Skeletal muscle cell (primary cell): ENCODE measurements around the gene CSTA.

Source experiments
- DNase-seq: peaks from one replicate; pipeline ENCODE4 v3.0.0-alpha.2; 2010; ENCODE audit warnings: low read depth
- H3K4me3 ChIP-seq: 2 replicates; pipeline ENCODE4 v1.5.1; 2011; ENCODE audit warnings: low read depth, mild to moderate bottlenecking, control low read depth, low read length, moderate library complexity

The CSTA gene, protein sequence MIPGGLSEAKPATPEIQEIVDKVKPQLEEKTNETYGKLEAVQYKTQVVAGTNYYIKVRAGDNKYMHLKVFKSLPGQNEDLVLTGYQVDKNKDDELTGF

DNA sequence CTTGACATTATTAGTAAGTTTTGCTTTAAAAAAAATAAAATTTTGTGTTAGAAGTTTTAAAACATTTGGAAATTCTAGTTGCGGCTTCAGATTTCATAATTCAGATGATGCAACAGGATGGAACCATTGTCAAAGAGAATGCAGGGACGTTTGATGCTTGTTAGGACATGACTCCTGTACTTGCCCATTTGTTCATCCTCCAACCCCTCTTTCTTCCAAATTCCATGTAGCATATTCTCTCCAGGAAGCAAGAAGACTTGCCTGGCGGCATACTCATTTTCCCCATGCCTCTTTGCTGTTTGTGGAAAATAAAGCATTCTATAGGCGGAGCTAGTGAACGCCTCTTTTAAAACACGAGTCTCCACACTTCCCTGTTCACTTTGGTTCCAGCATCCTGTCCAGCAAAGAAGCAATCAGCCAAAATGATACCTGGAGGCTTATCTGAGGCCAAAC, at the start of gene CSTA:
CSTA (plus strand) TSS at position 378 of the 453 bp plus-strand sequence; CDS start at position 423, 45 bp downstream.
- H3K4me3 ChIP-seq, result no peak within 1 kb of the TSS
- DNase-seq, result no peak

DNA sequence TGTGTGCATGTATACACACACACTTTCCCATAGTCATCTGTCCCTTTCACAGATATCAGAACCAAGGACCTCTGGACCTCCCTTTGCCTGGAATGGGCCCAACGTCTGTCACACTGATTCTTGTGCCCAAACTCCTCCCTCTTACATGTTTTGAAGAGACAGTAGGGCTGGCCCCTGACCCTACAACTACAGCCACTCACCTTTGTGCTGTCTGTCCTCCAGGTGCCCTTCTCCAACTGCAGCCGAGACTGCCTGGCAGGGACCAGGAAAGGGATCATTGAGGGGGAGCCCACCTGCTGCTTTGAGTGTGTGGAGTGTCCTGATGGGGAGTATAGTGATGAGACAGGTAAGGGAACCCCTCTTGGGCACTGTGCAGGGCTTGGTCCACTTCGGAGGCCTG, 43.2 kb upstream of the CSTA start:
- no peak for DNase-seq
- no peak overlapping the region for H3K4me3 ChIP-seq

DNA sequence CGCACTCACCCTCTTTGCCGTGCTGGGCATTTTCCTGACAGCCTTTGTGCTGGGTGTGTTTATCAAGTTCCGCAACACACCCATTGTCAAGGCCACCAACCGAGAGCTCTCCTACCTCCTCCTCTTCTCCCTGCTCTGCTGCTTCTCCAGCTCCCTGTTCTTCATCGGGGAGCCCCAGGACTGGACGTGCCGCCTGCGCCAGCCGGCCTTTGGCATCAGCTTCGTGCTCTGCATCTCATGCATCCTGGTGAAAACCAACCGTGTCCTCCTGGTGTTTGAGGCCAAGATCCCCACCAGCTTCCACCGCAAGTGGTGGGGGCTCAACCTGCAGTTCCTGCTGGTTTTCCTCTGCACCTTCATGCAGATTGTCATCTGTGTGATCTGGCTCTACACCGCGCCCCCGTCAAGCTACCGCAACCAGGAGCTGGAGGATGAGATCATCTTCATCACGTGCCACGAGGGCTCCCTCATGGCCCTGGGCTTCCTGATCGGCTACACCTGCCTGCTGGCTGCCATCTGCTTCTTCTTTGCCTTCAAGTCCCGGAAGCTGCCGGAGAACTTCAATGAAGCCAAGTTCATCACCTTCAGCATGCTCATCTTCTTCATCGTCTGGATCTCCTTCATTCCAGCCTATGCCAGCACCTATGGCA, 41.1 kb upstream of the CSTA start:
- DNase-seq, result no peak
- H3K4me3 ChIP-seq, result no peak overlapping the region

DNA sequence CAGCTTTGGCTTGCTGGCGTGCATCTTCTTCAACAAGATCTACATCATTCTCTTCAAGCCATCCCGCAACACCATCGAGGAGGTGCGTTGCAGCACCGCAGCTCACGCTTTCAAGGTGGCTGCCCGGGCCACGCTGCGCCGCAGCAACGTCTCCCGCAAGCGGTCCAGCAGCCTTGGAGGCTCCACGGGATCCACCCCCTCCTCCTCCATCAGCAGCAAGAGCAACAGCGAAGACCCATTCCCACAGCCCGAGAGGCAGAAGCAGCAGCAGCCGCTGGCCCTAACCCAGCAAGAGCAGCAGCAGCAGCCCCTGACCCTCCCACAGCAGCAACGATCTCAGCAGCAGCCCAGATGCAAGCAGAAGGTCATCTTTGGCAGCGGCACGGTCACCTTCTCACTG, 40.6 kb upstream of the CSTA start:
- no peak overlapping the region for H3K4me3 ChIP-seq
- DNase-seq, result no peak

DNA sequence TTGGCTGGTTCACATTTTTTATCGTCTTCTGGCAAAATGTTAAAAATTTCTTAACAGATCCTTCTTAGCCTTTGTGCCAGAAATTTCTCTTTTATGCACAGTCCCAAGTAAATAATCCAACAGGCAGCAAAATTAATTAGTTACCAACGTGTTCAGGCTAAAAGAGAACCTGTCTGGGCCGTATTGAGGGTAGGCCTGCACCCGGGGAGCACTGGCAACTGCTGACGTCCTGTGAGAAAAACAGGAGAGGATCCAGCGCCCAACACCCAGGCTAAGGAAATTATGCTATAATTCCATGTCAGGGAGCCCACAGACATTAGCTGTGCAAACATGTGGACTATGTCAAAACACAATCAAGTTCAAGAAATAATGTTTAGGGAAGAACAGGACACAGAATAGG, 30.7 kb upstream of the CSTA start:
- H3K4me3 ChIP-seq, result no peak overlapping the region
- DNase-seq, result no peak

DNA sequence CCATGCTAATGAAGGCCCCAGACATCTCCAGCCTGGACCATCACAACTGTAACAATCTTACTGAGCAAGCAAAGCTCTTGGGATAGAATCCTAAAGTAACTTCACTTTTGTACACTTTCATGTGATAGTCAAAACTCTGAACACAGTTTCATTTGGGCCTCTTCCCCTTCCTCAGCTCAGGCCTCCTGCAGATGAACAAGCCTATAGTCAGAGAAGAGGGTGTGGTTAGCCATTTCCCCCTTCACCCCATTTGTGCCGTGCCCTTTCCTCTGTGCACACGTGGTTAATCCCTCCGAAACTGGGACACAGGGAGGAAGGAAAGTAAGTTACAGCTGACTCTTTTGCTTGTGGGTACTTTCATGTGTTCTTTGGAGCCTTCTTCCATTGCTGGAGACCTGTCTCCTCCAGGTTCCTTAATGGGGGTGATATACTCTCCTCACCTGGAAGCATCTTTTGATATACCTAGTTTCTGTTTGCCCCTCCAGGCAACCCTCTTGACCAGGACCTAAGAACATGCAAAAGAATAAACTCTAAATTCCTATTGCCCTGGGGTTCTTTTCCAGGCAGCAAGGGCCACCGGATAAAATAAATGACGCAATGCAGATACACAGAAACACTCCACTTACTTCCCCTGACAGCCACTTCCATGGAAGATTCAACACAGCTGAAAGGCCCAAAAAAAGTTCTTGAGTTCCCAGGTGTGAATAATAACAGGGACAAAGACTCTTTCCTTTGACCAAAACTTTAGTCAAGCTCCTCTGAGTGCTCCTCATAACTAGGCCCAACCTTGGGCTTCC, 29.6 kb upstream of the CSTA start:
- no peak for DNase-seq
- H3K4me3 ChIP-seq, result no peak overlapping the region

DNA sequence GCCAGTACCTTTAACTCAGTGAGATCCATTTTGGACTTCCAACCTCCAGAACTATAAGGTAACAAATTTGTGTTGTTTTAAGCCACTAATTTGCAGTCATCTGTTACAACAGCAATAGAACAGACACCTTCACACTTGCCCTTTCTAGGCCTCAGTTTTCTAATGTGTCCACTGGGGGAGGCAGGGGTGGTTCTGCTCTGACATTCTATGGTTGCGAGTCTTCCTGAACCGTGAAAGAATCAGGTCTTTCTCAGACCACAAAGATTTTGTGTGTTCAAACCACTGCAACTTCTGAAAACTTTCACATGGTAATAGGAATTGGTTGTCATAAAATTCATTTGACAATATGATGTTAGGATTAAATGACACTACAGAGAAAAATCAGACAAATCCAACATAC, 26.8 kb upstream of the CSTA start:
- no peak for DNase-seq
- H3K4me3 ChIP-seq, result no peak overlapping the region

DNA sequence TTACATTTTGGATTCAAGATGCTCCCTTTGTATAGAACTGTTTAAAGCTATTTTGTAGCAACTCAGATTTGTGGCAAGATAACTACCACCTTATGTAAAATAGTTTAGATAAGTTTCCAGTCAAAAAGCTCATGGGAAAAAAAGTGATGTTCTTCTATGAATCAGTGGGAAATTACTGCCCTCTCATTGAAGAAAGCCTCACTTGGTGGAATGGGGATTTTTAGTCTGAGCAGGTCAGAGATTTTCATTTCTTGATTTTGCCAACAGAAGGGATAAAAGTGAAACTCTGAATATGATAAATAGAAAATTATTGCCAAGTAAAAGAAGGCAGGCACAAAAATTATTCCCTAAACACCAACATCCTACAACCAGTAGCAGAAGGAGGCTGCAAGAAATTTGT, 25.8 kb upstream of the CSTA start:
- no peak overlapping the region for H3K4me3 ChIP-seq
- DNase-seq, result no peak

DNA sequence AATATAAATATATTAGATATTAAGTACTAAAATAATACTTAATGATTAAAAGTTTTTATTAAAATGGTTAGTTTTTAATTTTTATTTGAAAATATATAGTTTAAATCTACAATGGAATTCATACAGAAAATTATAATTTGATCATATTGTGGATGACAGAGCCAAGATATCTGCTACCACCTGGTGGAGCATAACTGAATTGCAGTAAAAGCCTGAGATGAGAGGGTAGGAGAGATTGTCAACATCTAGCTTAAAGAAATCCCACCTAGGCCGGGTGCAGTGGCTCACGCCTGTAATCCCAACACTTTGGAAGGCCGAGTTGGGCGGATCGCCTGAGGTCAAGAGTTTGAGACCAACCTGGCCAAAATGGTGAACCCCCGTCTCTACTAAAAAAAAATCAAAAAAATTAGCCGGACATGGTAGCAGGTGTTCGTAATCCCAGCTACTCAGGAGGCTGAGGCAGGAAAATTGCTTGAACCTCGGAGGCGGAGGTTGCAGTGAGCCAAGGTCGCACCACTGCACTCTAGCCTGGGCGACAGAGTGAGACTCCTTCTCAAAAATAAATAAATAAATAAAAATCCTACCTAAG, 25.1 kb upstream of the CSTA start:
- H3K4me3 ChIP-seq, result no peak overlapping the region
- DNase-seq, result no peak

DNA sequence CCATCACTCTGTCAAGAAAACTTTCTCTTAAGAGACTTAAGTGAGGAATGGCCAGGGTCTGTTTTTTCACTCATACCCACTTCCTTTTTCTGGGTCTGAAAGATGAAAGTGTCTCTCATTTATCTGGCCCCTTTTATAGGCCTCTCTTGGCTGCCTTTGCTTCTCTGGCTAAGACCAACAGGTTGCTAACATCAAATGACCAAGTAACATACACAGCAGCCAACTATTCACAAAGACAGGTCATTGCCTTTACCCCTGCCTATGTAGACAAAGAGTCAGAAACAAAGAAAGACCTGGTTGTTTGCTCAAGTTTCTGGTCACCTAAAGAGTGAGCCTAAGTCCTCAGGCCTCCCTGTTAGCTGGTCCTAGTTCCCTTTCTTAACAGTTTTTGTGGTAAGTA, 24.0 kb upstream of the CSTA start:
- no peak for DNase-seq
- H3K4me3 ChIP-seq, result no peak overlapping the region

DNA sequence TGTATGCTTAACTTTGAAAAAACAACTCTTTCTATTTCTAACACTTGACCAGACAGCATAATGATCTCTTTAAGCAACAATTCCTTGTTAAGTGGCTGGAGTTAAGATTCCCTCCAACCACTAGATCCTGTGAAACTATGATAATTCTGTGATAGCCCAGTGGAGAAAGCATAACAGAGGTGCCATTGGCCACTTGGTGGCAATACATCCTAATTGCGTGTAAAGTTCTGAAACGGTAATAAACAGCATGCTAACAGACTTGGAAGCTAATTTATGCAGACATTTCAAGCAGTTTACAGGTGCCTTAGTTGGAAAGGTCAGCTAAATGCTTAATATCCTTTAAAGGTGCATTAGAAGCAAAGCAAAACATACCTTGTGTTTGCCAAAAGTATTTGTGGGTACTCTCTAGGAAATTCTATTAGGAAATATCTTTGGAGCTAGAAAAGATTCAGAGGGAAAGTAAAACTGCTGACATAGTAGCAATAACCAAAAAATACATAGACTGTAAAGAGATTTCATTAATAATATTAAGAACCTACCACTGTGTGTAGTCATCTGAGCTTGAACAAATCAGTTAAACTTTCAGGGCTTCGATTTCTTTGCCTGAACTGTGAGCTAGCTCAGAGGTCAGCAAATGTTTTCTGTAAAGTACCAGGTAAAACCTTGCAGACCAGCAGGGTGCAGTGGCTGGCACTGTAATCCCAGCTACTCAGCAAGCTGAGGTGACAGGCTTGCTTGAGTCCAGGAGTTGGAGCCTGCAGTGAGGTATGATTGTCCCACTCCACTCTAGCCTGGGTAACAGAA, 19.0 kb upstream of the CSTA start:
- DNase-seq, result no peak
- H3K4me3 ChIP-seq, result no peak overlapping the region

DNA sequence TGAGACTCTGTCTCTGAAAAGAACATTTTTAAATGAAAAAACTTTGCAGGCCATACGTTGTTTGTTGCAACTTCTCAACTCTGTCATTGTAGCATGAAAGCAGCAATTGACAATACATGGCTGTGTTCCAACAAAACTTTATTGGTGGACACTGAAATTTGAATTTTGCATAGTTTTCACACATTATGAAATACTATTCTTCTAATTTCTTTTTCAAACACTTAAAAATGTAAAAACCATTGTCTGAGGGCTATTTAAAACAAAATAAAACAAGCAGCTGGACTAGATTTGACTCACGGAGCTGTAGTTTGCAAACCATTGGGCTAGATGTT, 18.5 kb upstream of the CSTA start:
- H3K4me3 ChIP-seq, result no peak overlapping the region
- no peak for DNase-seq

DNA sequence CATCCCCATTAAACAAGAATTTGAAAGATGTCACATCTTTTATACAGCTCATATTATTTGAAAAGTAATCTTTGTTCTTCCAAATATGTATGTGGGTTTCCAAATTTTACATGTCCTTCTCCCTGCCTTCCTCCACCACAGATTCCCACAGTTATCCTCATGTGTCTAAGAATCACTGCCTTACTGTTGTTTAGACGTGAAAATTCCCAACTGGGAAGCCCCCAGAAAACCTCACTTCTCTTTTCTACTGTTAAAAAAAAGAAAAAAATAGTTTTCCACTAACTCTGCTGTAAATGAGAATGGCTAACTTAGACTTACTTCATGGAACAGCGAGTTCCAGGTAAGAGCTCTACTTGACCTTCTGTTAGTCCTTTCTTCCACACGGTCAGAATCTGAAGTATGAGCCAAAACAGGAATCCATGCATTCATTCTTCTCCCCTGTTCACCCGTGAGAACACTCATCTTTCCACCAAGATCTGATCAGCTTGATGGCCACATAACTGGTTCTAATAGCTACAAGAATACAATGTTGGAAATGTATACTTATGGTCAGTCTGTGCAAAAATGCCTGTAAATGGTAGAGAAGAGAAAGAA, 17.9 kb upstream of the CSTA start:
- H3K4me3 ChIP-seq, result no peak overlapping the region
- no peak for DNase-seq

DNA sequence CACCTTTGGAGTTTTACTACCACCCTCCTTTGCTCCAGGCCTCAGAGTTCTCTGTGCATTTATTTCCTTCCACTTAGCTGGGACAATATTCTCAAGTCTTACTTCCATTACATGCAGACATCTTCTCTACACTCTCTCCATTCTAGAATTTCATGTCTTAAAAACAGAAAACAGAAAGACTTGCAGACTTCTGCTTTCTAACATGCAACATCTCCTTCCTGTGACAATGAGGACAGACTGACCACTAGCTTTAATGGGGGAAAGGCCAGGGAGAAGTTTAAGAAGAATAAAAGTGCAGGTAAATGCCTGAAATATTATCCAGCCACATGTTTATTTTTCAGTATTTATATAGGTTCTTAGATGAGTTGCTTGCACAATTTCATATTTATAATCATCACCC, 17.1 kb upstream of the CSTA start:
- DNase-seq, result no peak
- H3K4me3 ChIP-seq, result no peak overlapping the region

DNA sequence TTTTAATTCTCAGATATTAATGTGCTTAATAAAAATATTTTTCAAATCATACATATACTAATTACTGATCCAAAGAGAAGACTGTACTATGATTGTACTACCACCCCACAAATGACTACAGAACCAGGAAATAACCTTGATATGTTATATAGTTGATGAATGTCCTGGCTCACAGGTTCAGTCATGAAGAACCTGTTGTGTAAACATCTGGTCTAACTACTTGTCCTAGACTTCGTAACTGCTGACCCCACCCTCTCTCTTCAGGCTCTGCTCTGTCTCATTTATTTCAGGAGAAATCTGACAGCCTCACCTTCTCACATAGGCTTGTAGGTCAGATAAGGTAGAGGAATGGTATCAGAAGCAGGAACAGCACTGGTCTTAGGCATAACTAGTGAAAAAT, 14.7 kb upstream of the CSTA start:
- no peak for DNase-seq
- no peak overlapping the region for H3K4me3 ChIP-seq

DNA sequence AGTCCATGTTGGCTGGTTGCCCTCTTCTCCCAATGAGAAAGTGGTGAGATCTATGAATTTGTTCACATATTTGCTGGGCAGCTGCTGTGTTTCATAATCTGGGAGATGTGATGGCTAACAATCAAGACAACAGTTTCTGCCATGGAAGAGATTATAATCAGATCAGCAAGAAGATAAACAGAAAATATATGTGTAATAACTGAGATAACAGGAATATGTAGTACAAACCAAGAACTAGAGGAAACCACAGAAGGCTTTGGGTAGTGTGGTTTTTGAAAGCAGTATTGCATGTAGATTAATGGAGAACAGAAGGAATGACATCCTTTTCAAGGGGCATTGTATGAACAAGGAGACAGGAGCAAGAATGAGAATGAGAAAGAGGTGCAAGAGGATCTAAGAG, 12.2 kb upstream of the CSTA start:
- no peak overlapping the region for H3K4me3 ChIP-seq
- no peak for DNase-seq

DNA sequence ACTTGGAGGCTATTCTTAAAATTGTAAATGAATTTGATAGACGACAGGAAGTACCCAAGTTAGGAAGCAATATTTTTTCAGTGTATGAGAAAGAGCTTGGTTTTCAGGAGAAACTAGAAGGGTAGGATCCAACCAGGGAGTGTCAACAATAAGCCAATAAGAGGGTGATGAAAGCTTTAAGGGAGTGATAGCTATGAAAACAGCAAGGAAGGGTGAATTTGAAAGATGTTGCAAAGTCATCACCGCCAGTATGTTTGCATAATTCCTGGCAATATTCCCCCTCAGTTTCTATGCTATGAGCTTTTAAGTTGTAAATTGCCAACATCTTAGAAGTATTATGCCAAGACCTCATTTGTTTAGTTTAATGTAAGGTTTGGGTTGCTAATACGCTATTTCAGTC, 11.8 kb upstream of the CSTA start:
- no peak for DNase-seq

DNA sequence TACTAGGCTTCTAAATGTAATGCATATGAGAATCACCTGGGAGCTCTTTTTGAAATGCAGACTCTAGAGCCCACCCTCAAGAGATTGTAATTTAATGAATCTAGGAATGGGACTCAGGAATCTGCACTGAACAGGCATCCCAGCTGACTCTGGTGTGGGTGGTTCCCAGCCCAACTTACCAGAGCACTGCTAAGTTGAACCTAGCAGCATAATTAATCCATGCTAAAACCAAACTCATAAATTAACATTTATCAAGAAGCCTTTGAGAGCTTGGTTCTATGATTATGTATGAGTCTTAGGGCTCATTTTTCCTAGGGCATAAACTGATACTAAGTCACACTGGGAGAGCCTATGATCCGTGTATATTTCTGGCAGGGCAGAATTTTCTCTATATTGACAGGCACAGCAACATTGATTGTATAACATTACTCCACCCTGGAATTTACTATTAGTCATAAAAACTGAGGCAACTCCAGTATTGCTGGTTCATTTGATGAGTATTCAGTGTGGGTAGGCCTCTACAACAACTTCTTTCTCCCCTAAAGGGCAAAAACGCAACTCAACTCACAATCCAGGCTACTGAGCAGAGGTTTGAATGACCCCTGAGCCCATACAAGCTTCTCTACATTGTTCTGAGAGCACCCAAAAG, 10.7 kb upstream of the CSTA start:
- DNase-seq, result no peak
- no peak overlapping the region for H3K4me3 ChIP-seq

More for the DNA sequence above, 11.8 kb upstream of the CSTA start:
- H3K4me3 ChIP-seq, result no peak overlapping the region

DNA sequence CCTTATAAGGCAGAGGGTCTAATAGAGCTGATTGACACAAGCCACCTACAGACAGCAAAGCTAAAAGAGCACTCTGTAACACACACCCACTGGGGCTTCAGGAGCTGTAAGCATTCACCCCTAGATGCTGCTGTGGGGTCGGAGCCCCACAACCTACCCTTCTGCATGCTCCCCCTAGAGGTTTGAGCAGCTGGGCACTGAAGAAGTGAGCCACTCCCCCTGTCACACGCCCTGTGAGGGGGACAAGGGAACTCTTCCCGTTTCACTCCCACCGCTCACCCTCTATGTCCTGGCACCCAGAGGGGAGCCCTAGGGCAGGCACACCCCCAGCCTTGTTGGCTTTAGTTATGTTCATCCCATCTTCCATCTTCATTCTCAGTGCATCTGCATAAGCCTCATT, 9.4 kb upstream of the CSTA start:
- DNase-seq, result no peak
- no peak overlapping the region for H3K4me3 ChIP-seq
